T47D (cell line): ENCODE results near the gene RXRA.
A peak's percentile ranks its signal among the peaks of the same experiment; 100 is the strongest.

Experiments
- DNase-seq, 2 experiments: peaks; one replicate each; pipeline versions ENCODE4 v3.0.0 to v3.0.0-alpha.2; 2011 to 2012; ENCODE audit warnings: low read depth in 1 of 2, low spot score in 1 of 2
- JUND ChIP-seq: IDR thresholded peaks from 2 replicates; pipeline ENCODE4 v1.6.1; 2012; ENCODE audit warnings: low read depth
- in situ Hi-C: cut with HindIII; loops from 2 replicates; pipeline ENCODE4 v1.10.0; 2016; ENCODE audit warnings: low sequenced_read_pairs, low pct_unique_long_range_greater_than_20kb

RXRA gene

GRCh38 chr9:134389642-134390041 lies 63.4 kb downstream of the RXRA start:
- in situ Hi-C loops = no loop called here
- DNase-seq = no peak
- no peak for TF ChIP-seq JUND

GRCh38 chr9:134390537-134390936 lies 64.3 kb downstream of the RXRA start:
- DNase-seq = no peak
- in situ Hi-C loops = no loop called here
- no peak for TF ChIP-seq JUND

- no peak for DNase-seq
- TF ChIP-seq JUND = no peak
- in situ Hi-C loops = no loop called here
These were observed 64.7 kb downstream of the RXRA start for GRCh38 chr9:134390947-134391318.

- no peak for TF ChIP-seq JUND
- in situ Hi-C loops = no loop called here
- DNase-seq = no peak
These were observed 65.3 kb downstream of the RXRA start for GRCh38 chr9:134391319-134392231.

- TF ChIP-seq JUND = no peak
- no peak for DNase-seq
- in situ Hi-C loops = no loop called here
These were observed 66.6 kb downstream of the RXRA start for GRCh38 chr9:134392900-134393299.

GRCh38 chr9:134393582-134394280 lies 67.5 kb downstream of the RXRA start:
- in situ Hi-C loops = no loop called here
- no peak for DNase-seq
- no peak for TF ChIP-seq JUND

- no peak for DNase-seq
- TF ChIP-seq JUND = no peak
- in situ Hi-C loops = no loop called here
These were observed 68.8 kb downstream of the RXRA start for GRCh38 chr9:134395002-134395517.

GRCh38 chr9:134395737-134396257 lies 69.5 kb downstream of the RXRA start:
- in situ Hi-C loops = no loop called here
- peak in 1 of 2 experiments; percentile 46 for DNase-seq
- TF ChIP-seq JUND = no peak

- in situ Hi-C loops = no loop called here
- TF ChIP-seq JUND = no peak
- no peak for DNase-seq
These were observed 70.0 kb downstream of the RXRA start for GRCh38 chr9:134396258-134396742.

- in situ Hi-C loops = no loop called here
- no peak for DNase-seq
- TF ChIP-seq JUND = no peak
These were observed 70.6 kb downstream of the RXRA start for GRCh38 chr9:134396825-134397224.

- TF ChIP-seq JUND = no peak
- in situ Hi-C loops = no loop called here
- no peak for DNase-seq
These were observed 72.5 kb downstream of the RXRA start for GRCh38 chr9:134398756-134399155.

- TF ChIP-seq JUND = no peak
- in situ Hi-C loops = no loop called here
- DNase-seq = peak in 1 of 2 experiments; percentile 56
These were observed 73.3 kb downstream of the RXRA start for GRCh38 chr9:134399435-134400056.
